K562 (cell line): ENCODE measurements around the gene HEXIM1. TPM values are rescaled to one million over a fixed set of nuclear protein-coding genes. Genes with fewer than 3 reads are reported as not detected.

ENCODE experiments used
- ATAC-seq: fragments of 200-7000 bp; cut with Tn5 transposase; 3 replicates; pipeline ENCODE4 v1.9.1; 2020; ENCODE audit warnings: moderate library complexity
- BruUV-seq: library from RNA; stranded (reverse); fragments of 400-500 nt; replicated peaks from 2 replicates; lab custom pipeline; 2021; lab: Mats Ljungman, UMichigan
- CTCF ChIA-PET: fragments of 300-600 bp; formaldehyde crosslinking; extraction: SDS; loops from one replicate; lab custom pipeline; 2021; ENCODE audit warnings: low intra/inter-chr PET ratio; lab: Yijun Ruan, JAX
- POLR2A ChIA-PET: fragments of 300-600, 350-650 bp; sonication (Branson Sonifier 250); formaldehyde crosslinking; extraction: SDS; loops from one replicate; lab custom pipeline; 2021; ENCODE audit warnings: antibody characterized with exemption, inconsistent platforms; lab: Yijun Ruan, JAX
- DNase-seq, 4 experiments: peaks; one replicate each; pipeline versions ENCODE4 v3.0.0 to v3.0.0-alpha.2; 2011 to 2018; ENCODE audit warnings: low spot score in 3 of 4, mixed read lengths in 3 of 4; ENCODE audit errors: extremely low read depth in 1 of 4
- FAIRE-seq: peaks from 2 replicates; lab custom pipeline; 2011; peaks lifted over from hg19 to GRCh38; lab: Jason Lieb, UNC
- H2AFZ ChIP-seq: 2 replicates; pipeline ENCODE4 v1.6.0; 2011; ENCODE audit warnings: low read depth, low read length, control low read depth, inconsistent platforms
- H3K27ac ChIP-seq: fragments of 200-600 bp; 3 replicates; pipeline ENCODE4 v1.8.0; 2011; ENCODE audit warnings: low read depth, mild to moderate bottlenecking, control low read depth, inconsistent platforms, low read length, moderate library complexity, mixed read lengths; ENCODE audit errors: extremely low read depth
- H3K27me3 ChIP-seq, 2 experiments: fragments of 300-600 bp in 1 of 2; 2 replicates in 1 of 2; 3 replicates in 1 of 2; pipeline versions ENCODE4 v1.6.0 to v1.8.0; 2011; ENCODE audit warnings: inconsistent platforms in 2 of 2, low read length in 2 of 2, mild to moderate bottlenecking in 1 of 2, mixed read lengths in 1 of 2, moderate library complexity in 1 of 2; ENCODE audit not compliant: control insufficient read depth in 2 of 2, insufficient read depth in 2 of 2
- H3K36me3 ChIP-seq: fragments of 300-600 bp; 3 replicates; pipeline ENCODE4 v1.8.0; 2011; ENCODE audit warnings: mild to moderate bottlenecking, low read length, inconsistent platforms; ENCODE audit not compliant: control insufficient read depth, insufficient read depth
- H3K4me1 ChIP-seq, 2 experiments: fragments of 200-600 bp in 1 of 2; replicated peaks in 1 of 2; 2 replicates in 1 of 2; 3 replicates in 1 of 2; pipeline versions ENCODE4 v1.5.1 to v1.8.0; 2011; ENCODE audit warnings: inconsistent platforms in 2 of 2, low read length in 2 of 2, mild to moderate bottlenecking in 1 of 2, mixed read lengths in 1 of 2, moderate library complexity in 1 of 2; ENCODE audit not compliant: control insufficient read depth in 2 of 2, insufficient read depth in 2 of 2
- H3K4me2 ChIP-seq: 2 replicates; pipeline ENCODE4 v1.6.1; 2011; ENCODE audit warnings: low read length, control low read depth, inconsistent platforms, mixed read lengths; ENCODE audit not compliant: insufficient read depth
- H3K4me3 ChIP-seq: fragments of 200-600 bp; sonication (generic), shearing (Covaris generic); 2 replicates; pipeline ENCODE4 v1.5.1; 2016; ENCODE audit warnings: control low read depth, inconsistent platforms
- H3K79me2 ChIP-seq: fragments of 200-600 bp; 3 replicates; pipeline ENCODE4 v1.8.0; 2011; ENCODE audit warnings: low read length, inconsistent platforms; ENCODE audit not compliant: control insufficient read depth, insufficient read depth
- H3K9ac ChIP-seq, 2 experiments: 2 replicates each; pipeline versions ENCODE4 v1.6.0 to v1.6.1; 2011; ENCODE audit warnings: low read depth in 2 of 2, low read length in 2 of 2, control low read depth in 1 of 2, inconsistent platforms in 1 of 2, mild to moderate bottlenecking in 1 of 2, mixed read lengths in 1 of 2; ENCODE audit not compliant: insufficient read depth in 1 of 2
- H3K9me1 ChIP-seq: one replicate; pipeline ENCODE4 v1.6.0; 2011; ENCODE audit warnings: inconsistent platforms, mild to moderate bottlenecking, low read length, moderate library complexity; ENCODE audit not compliant: control insufficient read depth, insufficient read depth
- H3K9me3 ChIP-seq: replicated peaks from 2 replicates; pipeline ENCODE4 v1.5.1; 2011; ENCODE audit warnings: low read depth, low read length, inconsistent platforms; ENCODE audit not compliant: control insufficient read depth, insufficient read depth
- H4K20me1 ChIP-seq: replicated peaks from 2 replicates; pipeline ENCODE4 v1.6.1; 2011; ENCODE audit warnings: low read length, inconsistent platforms, mixed read lengths; ENCODE audit not compliant: control insufficient read depth, insufficient read depth
- ATF4 ChIP-seq: fragments of 450-650 bp; formaldehyde crosslinking; IDR thresholded peaks from 2 replicates; pipeline ENCODE4 v1.4.0; 2022; ENCODE audit warnings: mild to moderate bottlenecking, moderate library complexity
- ILK ChIP-seq: fragments of 450-650 bp; IDR thresholded peaks from 2 replicates; pipeline ENCODE4 v1.6.1; 2016; ENCODE audit warnings: missing genetic modification characterization, low read depth, mild to moderate bottlenecking, missing compliant biosample characterization, moderate library complexity, borderline replicate concordance
- KDM4B ChIP-seq, 2 experiments: fragments of 450-650 bp in 1 of 2; sonication (generic) in 1 of 2; IDR thresholded peaks; 2 replicates each; pipeline ENCODE4 v1.6.1; 2016 to 2017; ENCODE audit warnings: borderline replicate concordance in 2 of 2, antibody characterized with exemption in 1 of 2, low read depth in 1 of 2, mild to moderate bottlenecking in 1 of 2
- TEAD1 ChIP-seq, 2 experiments: fragments of 450-650 bp in 1 of 2; sonication (generic) in 1 of 2; formaldehyde crosslinking; IDR thresholded peaks; 2 replicates each; pipeline versions ENCODE4 v1.4.0 to v1.8.0; 2020 to 2022; ENCODE audit warnings: mild to moderate bottlenecking in 2 of 2, missing genetic modification reagents in 1 of 2
- THRA ChIP-seq: fragments of 450-650 bp; IDR thresholded peaks from 2 replicates; pipeline ENCODE4 v1.6.1; 2017; ENCODE audit warnings: mild to moderate bottlenecking, moderate library complexity
- ZEB2 ChIP-seq: fragments of 450-650 bp; IDR thresholded peaks from 2 replicates; pipeline ENCODE4 v1.6.1; 2016
- ZFP30 ChIP-seq: fragments of 250-450 bp; sonication (Bioruptor Pico); IDR thresholded peaks from 2 replicates; pipeline ENCODE4 v1.8.0; 2022; ENCODE audit warnings: moderate library complexity, mild to moderate bottlenecking, inconsistent platforms, borderline replicate concordance
- WGBS: fragments of 100-300 bp; shearing (Covaris generic); methylation state at CpG from one replicate; pipeline ENCODE4 v1.1.6; 2016; ENCODE audit warnings: low coverage, mixed read lengths; ENCODE audit not compliant: insufficient coverage; ENCODE audit errors: missing lambda C conversion rate; 5-methylcytosine and 5-hydroxymethylcytosine counted together
- in situ Hi-C: fragments of 300-500 bp; cut with MboI; formaldehyde crosslinking; loops from 4 replicates; pipeline ENCODE4 v1.15.0; 2018; ENCODE audit warnings: inconsistent platforms, mixed read lengths
- intact Hi-C: fragments of 100-400 bp; cut with micrococcal nuclease; formaldehyde crosslinking; loops from 2 replicates; pipeline ENCODE4 v1.14.2; 2022
- polyA plus RNA-seq, 8 experiments: library from polyadenylated mRNA; depleted of rRNA in 4 of 8; stranded (reverse) in 5 of 8; unstranded in 3 of 8; fragments of >200 nt; fragmentation: Nextera tagmentation in 2 of 8; fragmentation: Illumina TruSeq in 1 of 8; extraction: Ambion mirVana in 2 of 8; extraction: Trizol in 1 of 8; gene quantifications; 2 replicates each; pipeline versions ENCODE4 v1.2.1 to v1.2.3, GENCODE V29; 2011 to 2014; ENCODE audit warnings: inconsistent platforms in 1 of 8, missing spikeins in 1 of 8
- total RNA-seq, 7 experiments: library from RNA; depleted of rRNA in 6 of 7; stranded (reverse); fragments of >200 nt in 6 of 7; fragmentation: Illumina TruSeq in 2 of 7; extraction: Trizol in 2 of 7; gene quantifications; 2 replicates each; pipeline versions ENCODE4 v1.2.1 to v1.2.3, GENCODE V29; 2011 to 2021; ENCODE audit warnings: low replicate concordance in 1 of 7

Gene HEXIM1
- total and polyA plus RNA-seq, 9 of the 15 experiments (the other 6 are each of a cell fraction or from before 2014, with no cell fraction given) = 1.4 to 28.3 (median 9.1) TPM

GRCh38 chr17:45101883-45102811, 46.1 kb upstream of the HEXIM1 start:
- WGBS = 92% methylated on average over 12 of the region's 12 CpGs
- FAIRE-seq = no peak
- Histone ChIP-seq H3K9ac (no peak overlapping the region; a peak in 1 of 4 replicates), H3K9me1 (no peaks in the 10 kb centered on the region), H4K20me1 (peaks cover 10% of the 10 kb centered on the region), H3K9me3 (no peaks in the 10 kb centered on the region), H3K79me2 (no peaks in the 10 kb centered on the region), H3K4me1 (no peaks in the 10 kb centered on the region), H3K4me2 (no peak overlapping the region), H2AFZ (no peak overlapping the region), H3K4me3 (no peak overlapping the region), H3K36me3 (peaks cover 94% of the 10 kb centered on the region), H3K27me3 (no peaks in the 10 kb centered on the region), H3K27ac (no peak overlapping the region)
- no peak for DNase-seq
- BruUV-seq = no TSS peak
- in situ Hi-C loops = no loop called here
- POLR2A ChIA-PET = interaction anchor here (0.6 to 1.8 kb wide), 2 partner anchors 10 to 70 kb away, joined by 3 to 5 read pairs; no protein-coding TSS in a partner anchor
- intact Hi-C loops = no loop called here
- CTCF ChIA-PET = no interaction called here
- no peak for ATAC-seq
- TF ChIP-seq ZFP30 (CRISPR knock-in tag) (no peak), ZEB2 (no peak), ILK (tag) (no peak), KDM4B (IDR thresholded peaks at IDR 0.05; ENCODE audit: borderline replicate concordance in 2 of 2, low read depth in 1 of 2) (no peak), TEAD1 (CRISPR knock-in tag; IDR thresholded peaks at IDR 0.05) (no peak), ATF4 (CRISPR knock-in tag) (no peak), THRA (no peak)
